IMR-90 (cell line): Measurements from ENCODE around the gene RADIL. TPM values are rescaled to one million over a fixed set of nuclear protein-coding genes. Genes with fewer than 3 reads are reported as not detected.

Experiments used
- ATAC-seq: fragments of 200-7000 bp; cut with Tn5 transposase; 2 replicates; pipeline ENCODE4 v1.9.1; 2020; ENCODE audit warnings: low read depth, mild to moderate bottlenecking, moderate library complexity
- BruUV-seq: library from RNA; stranded (reverse); fragments of 400-500 nt; replicated peaks from 2 replicates; lab custom pipeline; 2021; lab: Mats Ljungman, UMichigan
- CTCF ChIA-PET: fragments of 300-600 bp; formaldehyde crosslinking; extraction: SDS; loops from one replicate; lab custom pipeline; 2021; ENCODE audit warnings: antibody characterized with exemption; lab: Yijun Ruan, JAX
- POLR2A ChIA-PET: fragments of 300-600 bp; sonication (Branson Sonifier 250); formaldehyde crosslinking; loops from one replicate; lab custom pipeline; 2022; ENCODE audit warnings: antibody characterized with exemption; ENCODE audit not compliant: unreplicated experiment; lab: Charles Lee
- DNase-seq: peaks from one replicate; pipeline ENCODE4 v3.0.0; 2013
- H2AFZ ChIP-seq: replicated peaks from 2 replicates; pipeline ENCODE3; 2013; ENCODE audit warnings: low read length, mild to moderate bottlenecking; ENCODE audit not compliant: poor library complexity
- H2AK5ac ChIP-seq: 2 replicates; pipeline ENCODE4 v1.6.1; 2013; ENCODE audit warnings: low read depth, low read length, inconsistent platforms
- H2AK9ac ChIP-seq: replicated peaks from 2 replicates; pipeline ENCODE3; 2013; ENCODE audit warnings: mild to moderate bottlenecking, low read depth, low read length, moderate library complexity; ENCODE audit not compliant: poor library complexity
- H2BK120ac ChIP-seq: 2 replicates; pipeline ENCODE4 v1.6.1; 2013; ENCODE audit warnings: low read depth, low read length, inconsistent platforms
- H2BK15ac ChIP-seq: 3 replicates; pipeline ENCODE4 v1.6.1; 2013; ENCODE audit warnings: low read depth, low read length, inconsistent platforms
- H2BK20ac ChIP-seq: 2 replicates; pipeline ENCODE4 v1.6.1; 2013; ENCODE audit warnings: low read depth, mild to moderate bottlenecking, inconsistent platforms, low read length, moderate library complexity
- H2BK5ac ChIP-seq: 2 replicates; pipeline ENCODE4 v1.6.1; 2013; ENCODE audit warnings: mild to moderate bottlenecking, low read depth, low read length, inconsistent platforms; ENCODE audit not compliant: poor library complexity, severe bottlenecking
- H3K14ac ChIP-seq: replicated peaks from 2 replicates; pipeline ENCODE4 v1.6.1; 2013; ENCODE audit warnings: low read depth, low read length, inconsistent platforms
- H3K18ac ChIP-seq: 2 replicates; pipeline ENCODE4 v1.6.1; 2013; ENCODE audit warnings: low read depth, low read length, control low read depth
- H3K23ac ChIP-seq: 2 replicates; pipeline ENCODE4 v1.6.1; 2013; ENCODE audit warnings: low read depth, low read length, inconsistent platforms
- H3K27ac ChIP-seq: 2 replicates; pipeline ENCODE4 v1.5.1; 2013; ENCODE audit warnings: mild to moderate bottlenecking, control low read depth, low read length; ENCODE audit not compliant: insufficient read depth
- H3K27me3 ChIP-seq: 2 replicates; pipeline ENCODE4 v1.6.1; 2013; ENCODE audit warnings: low read length; ENCODE audit not compliant: control insufficient read depth, insufficient read depth
- H3K36me3 ChIP-seq: 2 replicates; pipeline ENCODE4 v1.6.1; 2013; ENCODE audit warnings: low read length, mixed read lengths; ENCODE audit not compliant: control insufficient read depth, insufficient read depth
- H3K4ac ChIP-seq: 2 replicates; pipeline ENCODE4 v1.6.1; 2013; ENCODE audit warnings: low read depth, low read length, inconsistent platforms
- H3K4me1 ChIP-seq: 2 replicates; pipeline ENCODE4 v1.6.1; 2013; ENCODE audit warnings: low read length, mixed read lengths; ENCODE audit not compliant: control insufficient read depth, insufficient read depth
- H3K4me2 ChIP-seq: 2 replicates; pipeline ENCODE4 v1.6.1; 2013; ENCODE audit warnings: low read depth, mild to moderate bottlenecking, control low read depth, low read length, moderate library complexity
- H3K4me3 ChIP-seq: 2 replicates; pipeline ENCODE4 v1.5.1; 2013; ENCODE audit warnings: low read depth, mild to moderate bottlenecking, control low read depth, low read length, moderate library complexity; ENCODE audit not compliant: insufficient read depth
- H3K56ac ChIP-seq: 2 replicates; pipeline ENCODE4 v1.6.1; 2013; ENCODE audit warnings: low read length, inconsistent platforms; ENCODE audit not compliant: insufficient read depth; ENCODE audit errors: extremely low read depth
- H3K79me1 ChIP-seq, 2 experiments: 2 replicates each; pipeline ENCODE4 v1.6.1; 2013; ENCODE audit warnings: low read length in 2 of 2, inconsistent platforms in 1 of 2, low read depth in 1 of 2
- H3K9ac ChIP-seq: 2 replicates; pipeline ENCODE4 v1.6.1; 2013; ENCODE audit warnings: low read depth, low read length, control low read depth
- H3K9me1 ChIP-seq: 2 replicates; pipeline ENCODE4 v1.6.1; 2013; ENCODE audit warnings: low read length, inconsistent platforms; ENCODE audit not compliant: insufficient read depth
- H3K9me3 ChIP-seq: 2 replicates; pipeline ENCODE4 v1.6.1; 2013; ENCODE audit warnings: low read length; ENCODE audit not compliant: control insufficient read depth, insufficient read depth
- H4K20me1 ChIP-seq: 2 replicates; pipeline ENCODE4 v1.6.1; 2013; ENCODE audit warnings: low read length, inconsistent platforms; ENCODE audit not compliant: insufficient read depth
- H4K5ac ChIP-seq: 2 replicates; pipeline ENCODE4 v1.6.1; 2013; ENCODE audit warnings: mild to moderate bottlenecking, low read depth, low read length, control low read depth
- H4K8ac ChIP-seq, 2 experiments: 2 replicates each; pipeline ENCODE4 v1.6.1; 2013; ENCODE audit warnings: low read depth in 2 of 2, low read length in 2 of 2, control low read depth in 1 of 2, inconsistent platforms in 1 of 2
- H4K91ac ChIP-seq: 2 replicates; pipeline ENCODE4 v1.6.1; 2013; ENCODE audit warnings: low read depth, low read length, inconsistent platforms; ENCODE audit not compliant: insufficient read depth
- BHLHE40 ChIP-seq: fragments of 150-350 bp; IDR thresholded peaks from 2 replicates; pipeline ENCODE4 v1.6.1; 2016; ENCODE audit warnings: mild to moderate bottlenecking, low read depth, low read length
- CEBPB ChIP-seq: IDR thresholded peaks from 2 replicates; pipeline ENCODE4 v1.6.1; 2012; ENCODE audit warnings: low read depth, low read length, improper control_type of control experiment
- CHD1 ChIP-seq: IDR thresholded peaks from 2 replicates; pipeline ENCODE4 v1.6.1; 2012; ENCODE audit warnings: low read depth, low read length, improper control_type of control experiment
- FOS ChIP-seq: fragments of 150-350 bp; IDR thresholded peaks from 2 replicates; pipeline ENCODE4 v1.6.1; 2016; ENCODE audit warnings: low read depth, low read length
- MAFK ChIP-seq: IDR thresholded peaks from 2 replicates; pipeline ENCODE4 v1.6.1; 2012; ENCODE audit warnings: low read depth, low read length, improper control_type of control experiment
- MAZ ChIP-seq: IDR thresholded peaks from 2 replicates; pipeline ENCODE4 v1.6.1; 2012; ENCODE audit warnings: low read depth, mild to moderate bottlenecking, low read length, improper control_type of control experiment, moderate library complexity, borderline replicate concordance
- MXI1 ChIP-seq: IDR thresholded peaks from 2 replicates; pipeline ENCODE4 v1.6.1; 2012; ENCODE audit warnings: low read depth, mild to moderate bottlenecking, low read length, moderate library complexity, borderline replicate concordance
- NFE2L2 ChIP-seq: fragments of 150-350 bp; IDR thresholded peaks from 2 replicates; pipeline ENCODE4 v1.6.1; 2016; ENCODE audit warnings: low read depth, mild to moderate bottlenecking, low read length
- POLR2A ChIP-seq: IDR thresholded peaks from 2 replicates; pipeline ENCODE4 v1.6.1; 2012; ENCODE audit warnings: mild to moderate bottlenecking, low read depth, low read length
- RAD21 ChIP-seq: IDR thresholded peaks from 2 replicates; pipeline ENCODE4 v1.6.1; 2012; ENCODE audit warnings: low read length, improper control_type of control experiment
- RCOR1 ChIP-seq: IDR thresholded peaks from 2 replicates; pipeline ENCODE4 v1.6.1; 2012; ENCODE audit warnings: mild to moderate bottlenecking, low read length, improper control_type of control experiment; ENCODE audit not compliant: insufficient replicate concordance
- RFX5 ChIP-seq: IDR thresholded peaks from 2 replicates; pipeline ENCODE4 v1.8.0; 2012; ENCODE audit warnings: low read depth, mild to moderate bottlenecking, low read length, moderate library complexity
- SMC3 ChIP-seq: fragments of 150-350 bp; IDR thresholded peaks from 2 replicates; pipeline ENCODE4 v1.6.1; 2016; ENCODE audit warnings: low read depth, mild to moderate bottlenecking, antibody characterized with exemption, low read length, moderate library complexity
- WGBS, 2 experiments: methylation state at CpG; one replicate each; pipeline versions ENCODE4 v1.1.5 to v1.1.7; 2013; ENCODE audit warnings: missing lambda C conversion rate in 2 of 2; ENCODE audit not compliant: insufficient read length in 1 of 2; ENCODE audit errors: extremely low coverage in 2 of 2; 5-methylcytosine and 5-hydroxymethylcytosine counted together
- dilution Hi-C: fragments of 300-500 bp; cut with HindIII; formaldehyde crosslinking; loops from one replicate; pipeline ENCODE4 v1.14.3; 2018; ENCODE audit warnings: low sequenced_read_pairs; ENCODE audit not compliant: unreplicated experiment
- in situ Hi-C: fragments of 300-500 bp; cut with MboI; formaldehyde crosslinking; loops from 3 replicates; pipeline ENCODE4 v1.14.3; 2019; ENCODE audit warnings: low sequenced_read_pairs, inconsistent platforms, mixed read lengths
- intact Hi-C: fragments of 100-400 bp; cut with micrococcal nuclease; formaldehyde crosslinking; loops from 2 replicates; pipeline ENCODE4 v1.10.0; 2022
- polyA plus RNA-seq, 3 experiments: library from polyadenylated mRNA; depleted of rRNA; stranded (reverse); fragments of >200 nt; gene quantifications; 2 replicates each; pipeline ENCODE4 v1.2.3, GENCODE V29; 2012; ENCODE audit warnings: low replicate concordance in 1 of 3
- total RNA-seq: library from RNA; depleted of rRNA; stranded (reverse); fragments of >200 nt; gene quantifications from 2 replicates; pipeline ENCODE4 v1.2.3, GENCODE V29; 2012
- TF ChIP-seq, protein P1 (sequence below): conservative IDR thresholded peaks from 2 replicates; pipeline ENCODE4 v1.5.1; 2012; ENCODE audit warnings: mild to moderate bottlenecking, low read depth, low read length, improper control_type of control experiment
- TF ChIP-seq, protein P2 (sequence below): fragments of 150-350 bp; IDR thresholded peaks from 2 replicates; pipeline ENCODE4 v1.6.1; 2017; ENCODE audit warnings: mild to moderate bottlenecking, antibody characterized with exemption, low read length, low read depth
- TF ChIP-seq, protein P3 (sequence below): fragments of 150-350 bp; IDR thresholded peaks from 2 replicates; pipeline ENCODE4 v1.6.1; 2016; ENCODE audit warnings: low read depth, mild to moderate bottlenecking, low read length, moderate library complexity, borderline replicate concordance

The RADIL gene
- total and polyA plus RNA-seq, 2 of the 4 experiments (the other 2 are of a cell fraction) = 0.18 to 0.48 TPM

DNA sequence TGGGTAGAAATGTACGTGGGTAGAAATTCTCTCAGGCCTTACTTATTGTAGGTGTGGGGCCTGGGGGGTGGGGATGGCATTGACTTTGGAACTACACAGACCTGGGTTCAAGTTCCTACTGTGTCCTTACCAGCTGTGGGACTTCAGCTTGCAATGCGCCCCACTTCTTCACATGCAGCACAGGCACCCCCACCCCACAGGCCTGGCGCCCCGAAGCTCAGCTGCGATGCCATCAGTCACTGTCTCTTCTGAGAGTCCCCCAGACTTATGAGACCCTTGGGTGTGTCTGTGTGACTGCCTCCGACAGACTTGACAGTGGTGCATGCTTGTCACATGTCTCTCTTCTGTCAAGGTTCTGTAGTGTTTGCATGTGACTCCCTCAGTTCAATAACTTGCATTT is 111.2 kb downstream of the RADIL start:
- dilution Hi-C loops = no loop called here
- TF ChIP-seq RAD21 (no peak), CHD1 (no peak), FOS (no peak), SMC3 (no peak), BHLHE40 (no peak), RCOR1 (no peak), CEBPB (no peak), MAZ (no peak), RFX5 (no peak), MAFK (no peak), NFE2L2 (no peak), POLR2A (no peak), MXI1 (no peak)
- TF ChIP-seq, protein P1, sequence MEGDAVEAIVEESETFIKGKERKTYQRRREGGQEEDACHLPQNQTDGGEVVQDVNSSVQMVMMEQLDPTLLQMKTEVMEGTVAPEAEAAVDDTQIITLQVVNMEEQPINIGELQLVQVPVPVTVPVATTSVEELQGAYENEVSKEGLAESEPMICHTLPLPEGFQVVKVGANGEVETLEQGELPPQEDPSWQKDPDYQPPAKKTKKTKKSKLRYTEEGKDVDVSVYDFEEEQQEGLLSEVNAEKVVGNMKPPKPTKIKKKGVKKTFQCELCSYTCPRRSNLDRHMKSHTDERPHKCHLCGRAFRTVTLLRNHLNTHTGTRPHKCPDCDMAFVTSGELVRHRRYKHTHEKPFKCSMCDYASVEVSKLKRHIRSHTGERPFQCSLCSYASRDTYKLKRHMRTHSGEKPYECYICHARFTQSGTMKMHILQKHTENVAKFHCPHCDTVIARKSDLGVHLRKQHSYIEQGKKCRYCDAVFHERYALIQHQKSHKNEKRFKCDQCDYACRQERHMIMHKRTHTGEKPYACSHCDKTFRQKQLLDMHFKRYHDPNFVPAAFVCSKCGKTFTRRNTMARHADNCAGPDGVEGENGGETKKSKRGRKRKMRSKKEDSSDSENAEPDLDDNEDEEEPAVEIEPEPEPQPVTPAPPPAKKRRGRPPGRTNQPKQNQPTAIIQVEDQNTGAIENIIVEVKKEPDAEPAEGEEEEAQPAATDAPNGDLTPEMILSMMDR = no peak
- TF ChIP-seq, protein P2, sequence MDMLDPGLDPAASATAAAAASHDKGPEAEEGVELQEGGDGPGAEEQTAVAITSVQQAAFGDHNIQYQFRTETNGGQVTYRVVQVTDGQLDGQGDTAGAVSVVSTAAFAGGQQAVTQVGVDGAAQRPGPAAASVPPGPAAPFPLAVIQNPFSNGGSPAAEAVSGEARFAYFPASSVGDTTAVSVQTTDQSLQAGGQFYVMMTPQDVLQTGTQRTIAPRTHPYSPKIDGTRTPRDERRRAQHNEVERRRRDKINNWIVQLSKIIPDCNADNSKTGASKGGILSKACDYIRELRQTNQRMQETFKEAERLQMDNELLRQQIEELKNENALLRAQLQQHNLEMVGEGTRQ = no peak
- TF ChIP-seq, protein P3, sequence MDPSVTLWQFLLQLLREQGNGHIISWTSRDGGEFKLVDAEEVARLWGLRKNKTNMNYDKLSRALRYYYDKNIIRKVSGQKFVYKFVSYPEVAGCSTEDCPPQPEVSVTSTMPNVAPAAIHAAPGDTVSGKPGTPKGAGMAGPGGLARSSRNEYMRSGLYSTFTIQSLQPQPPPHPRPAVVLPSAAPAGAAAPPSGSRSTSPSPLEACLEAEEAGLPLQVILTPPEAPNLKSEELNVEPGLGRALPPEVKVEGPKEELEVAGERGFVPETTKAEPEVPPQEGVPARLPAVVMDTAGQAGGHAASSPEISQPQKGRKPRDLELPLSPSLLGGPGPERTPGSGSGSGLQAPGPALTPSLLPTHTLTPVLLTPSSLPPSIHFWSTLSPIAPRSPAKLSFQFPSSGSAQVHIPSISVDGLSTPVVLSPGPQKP = no peak
- Histone ChIP-seq H3K27ac (no peak overlapping the region), H2BK15ac (no peak overlapping the region), H3K4me2 (no peak overlapping the region), H4K91ac (no peak overlapping the region), H2BK120ac (no peak overlapping the region), H2AK5ac (no peak overlapping the region), H4K8ac (no peak overlapping the region), H2AFZ (no peak overlapping the region), H3K36me3 (peaks cover 12% of the 10 kb centered on the region), H4K20me1 (peaks cover 6% of the 10 kb centered on the region), H3K27me3 (no peaks in the 10 kb centered on the region), H2AK9ac (no peak overlapping the region), H3K4ac (no peak overlapping the region), H3K56ac (no peak overlapping the region), H4K5ac (no peak overlapping the region), H3K9ac (no peak overlapping the region), H3K9me1 (peaks cover 10% of the 10 kb centered on the region; the same call in 1 of the 2 replicates), H3K18ac (no peak overlapping the region), H2BK5ac (no peak overlapping the region), H3K23ac (no peak overlapping the region), H3K4me3 (no peak overlapping the region), H3K14ac (no peak overlapping the region), H3K4me1 (peaks cover 2% of the 10 kb centered on the region; the same call in 1 of the 2 replicates), H3K9me3 (no peaks in the 10 kb centered on the region), H2BK20ac (no peak overlapping the region), H3K79me1 (peaks cover 16 to 60% of the 10 kb centered on the region in 2 experiments)
- intact Hi-C loops = loop anchor here (10.0 kb wide), 1 partner anchor 158 kb away; no protein-coding TSS in a partner anchor
- ChIA-PET POLR2A (no interaction called here), CTCF (no interaction called here)
- no CpG with 5 or more reads among the region's 6 CpGs for WGBS, 2 experiments
- BruUV-seq = no TSS peak
- ATAC-seq (no peak), DNase-seq (no peak)
- in situ Hi-C loops = loop anchor here (25.0 kb wide), 1 partner anchor 1910 kb away; no protein-coding TSS in a partner anchor
